Measurements from ENCODE around the gene SND1.

SND1 gene

GRCh38 chr7:128057909-128058308 lies 405.9 kb downstream of the SND1 start:
- DNase-seq, result no peak

GRCh38 chr7:128059143-128059988 lies 407.4 kb downstream of the SND1 start:
- no peak for DNase-seq

GRCh38 chr7:128060018-128060417 lies 408.0 kb downstream of the SND1 start:
- no peak for DNase-seq

- DNase-seq, result no peak
Observed at GRCh38 chr7:128063088-128063487, 411.1 kb downstream of the SND1 start.

GRCh38 chr7:128065872-128066271 lies 413.9 kb downstream of the SND1 start:
- no peak for DNase-seq

- no peak for DNase-seq
Observed at GRCh38 chr7:128066395-128066794, 414.4 kb downstream of the SND1 start.

- no peak for DNase-seq
Observed at GRCh38 chr7:128066858-128067257, 414.9 kb downstream of the SND1 start.

GRCh38 chr7:128067983-128068382 lies 416.0 kb downstream of the SND1 start:
- DNase-seq, result no peak

- no peak for DNase-seq
Observed at GRCh38 chr7:128068785-128069184, 416.8 kb downstream of the SND1 start.

GRCh38 chr7:128069373-128070364 lies 417.7 kb downstream of the SND1 start:
- no peak for DNase-seq

GRCh38 chr7:128071376-128071775 lies 419.4 kb downstream of the SND1 start:
- no peak for DNase-seq

GRCh38 chr7:128071801-128072200 lies 419.8 kb downstream of the SND1 start:
- DNase-seq, result no peak

- no peak for DNase-seq
Observed at GRCh38 chr7:128073671-128074310, 421.8 kb downstream of the SND1 start.

GRCh38 chr7:128074336-128074735 lies 422.3 kb downstream of the SND1 start:
- no peak for DNase-seq

GRCh38 chr7:128074736-128075135 lies 422.7 kb downstream of the SND1 start:
- no peak for DNase-seq

- no peak for DNase-seq
Observed at GRCh38 chr7:128075242-128076095, 423.5 kb downstream of the SND1 start.

GRCh38 chr7:128076196-128076795 lies 424.3 kb downstream of the SND1 start:
- no peak for DNase-seq

- DNase-seq, result no peak
Observed at GRCh38 chr7:128076796-128077271, 424.8 kb downstream of the SND1 start.

GRCh38 chr7:128078309-128078708 lies 426.3 kb downstream of the SND1 start:
- no peak for DNase-seq

GRCh38 chr7:128080169-128080568 lies 428.2 kb downstream of the SND1 start:
- DNase-seq, result no peak

GRCh38 chr7:128081351-128081750 lies 429.4 kb downstream of the SND1 start:
- no peak for DNase-seq

- no peak for DNase-seq
Observed at GRCh38 chr7:128081808-128082207, 429.8 kb downstream of the SND1 start.
